ENCODE data around the gene RHOU.

DNA sequence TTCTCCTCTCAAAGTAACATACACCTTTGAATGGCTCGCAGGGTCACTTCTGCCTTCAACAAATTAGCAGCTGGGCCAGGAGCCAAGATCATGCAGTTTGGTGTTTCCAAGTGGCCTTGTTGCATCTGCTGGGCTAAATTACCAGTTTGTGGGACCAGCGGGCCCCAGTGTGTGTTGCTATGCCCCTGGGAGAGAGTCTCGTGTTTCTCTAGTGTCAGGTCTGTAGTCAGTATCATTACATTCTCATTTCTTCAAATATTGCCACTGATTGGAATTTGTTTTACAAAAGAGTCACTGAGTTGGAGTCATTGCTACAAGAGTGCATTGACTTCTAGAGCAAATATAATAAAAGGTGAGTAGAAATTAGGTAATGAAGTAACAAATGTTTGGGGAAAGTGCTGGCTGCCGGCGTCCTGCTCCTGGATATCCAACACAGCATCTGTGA, 35.5 kb downstream of the RHOU start:
- TF ChIP-seq, protein P1, sequence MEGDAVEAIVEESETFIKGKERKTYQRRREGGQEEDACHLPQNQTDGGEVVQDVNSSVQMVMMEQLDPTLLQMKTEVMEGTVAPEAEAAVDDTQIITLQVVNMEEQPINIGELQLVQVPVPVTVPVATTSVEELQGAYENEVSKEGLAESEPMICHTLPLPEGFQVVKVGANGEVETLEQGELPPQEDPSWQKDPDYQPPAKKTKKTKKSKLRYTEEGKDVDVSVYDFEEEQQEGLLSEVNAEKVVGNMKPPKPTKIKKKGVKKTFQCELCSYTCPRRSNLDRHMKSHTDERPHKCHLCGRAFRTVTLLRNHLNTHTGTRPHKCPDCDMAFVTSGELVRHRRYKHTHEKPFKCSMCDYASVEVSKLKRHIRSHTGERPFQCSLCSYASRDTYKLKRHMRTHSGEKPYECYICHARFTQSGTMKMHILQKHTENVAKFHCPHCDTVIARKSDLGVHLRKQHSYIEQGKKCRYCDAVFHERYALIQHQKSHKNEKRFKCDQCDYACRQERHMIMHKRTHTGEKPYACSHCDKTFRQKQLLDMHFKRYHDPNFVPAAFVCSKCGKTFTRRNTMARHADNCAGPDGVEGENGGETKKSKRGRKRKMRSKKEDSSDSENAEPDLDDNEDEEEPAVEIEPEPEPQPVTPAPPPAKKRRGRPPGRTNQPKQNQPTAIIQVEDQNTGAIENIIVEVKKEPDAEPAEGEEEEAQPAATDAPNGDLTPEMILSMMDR (IDR thresholded peaks at IDR 0.05): no peak
- TF ChIP-seq POLR2A (IDR thresholded peaks at IDR 0.05): no peak
